ENCODE measurements around the gene SNX4. TPM values are rescaled to one million over a fixed set of nuclear protein-coding genes. Genes with fewer than 3 reads are reported as not detected.

SNX4 gene
- total RNA-seq, 4 donors from 2014 or later = 31.3 to 53.5 (median 38.8) TPM

DNA sequence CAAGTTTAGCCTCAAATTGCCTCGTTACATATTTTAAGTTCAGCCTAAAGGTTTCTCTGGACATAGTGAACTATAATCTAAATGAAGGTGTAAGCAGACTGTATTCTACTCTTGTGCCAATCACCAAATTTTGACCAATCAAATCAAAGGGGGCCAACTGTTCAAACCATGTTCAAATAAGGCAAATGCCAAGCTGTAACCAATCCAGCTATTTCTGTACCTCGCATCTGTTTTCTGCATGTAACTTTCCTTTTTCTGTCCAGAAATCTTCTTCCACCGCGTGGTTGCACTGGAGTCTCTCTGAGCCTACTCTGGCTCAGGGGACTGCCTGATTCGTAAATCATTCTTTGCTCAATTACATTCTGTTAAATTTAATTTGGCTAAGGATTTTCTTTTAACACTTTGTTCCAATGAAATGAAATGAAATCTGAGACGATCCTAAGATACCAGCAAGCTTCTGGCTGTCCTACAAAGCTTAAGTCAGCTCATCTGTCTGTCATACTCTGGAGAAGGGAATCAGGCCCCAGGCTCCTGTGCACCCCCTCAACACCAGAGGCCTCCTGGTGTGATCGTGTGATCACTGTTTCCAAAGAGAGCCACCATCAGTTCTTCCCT, 91.7 kb downstream of the SNX4 start:
- no peaks in the 10 kb centered on the region for H3K27me3 ChIP-seq
- H3K9me3 ChIP-seq = no peaks in the 10 kb centered on the region
- in situ Hi-C loops (cut with MboI; ENCODE audit: low sequenced_read_pairs in 4 of 4) (loop anchor here in 1 of 4 donors (5.0 kb wide), 1 partner anchor 436 kb away; no protein-coding TSS in a partner anchor), intact Hi-C loops (cut with DNase I; ENCODE audit: low total_unique reads) (no loop called here)
- TF ChIP-seq, protein P1, sequence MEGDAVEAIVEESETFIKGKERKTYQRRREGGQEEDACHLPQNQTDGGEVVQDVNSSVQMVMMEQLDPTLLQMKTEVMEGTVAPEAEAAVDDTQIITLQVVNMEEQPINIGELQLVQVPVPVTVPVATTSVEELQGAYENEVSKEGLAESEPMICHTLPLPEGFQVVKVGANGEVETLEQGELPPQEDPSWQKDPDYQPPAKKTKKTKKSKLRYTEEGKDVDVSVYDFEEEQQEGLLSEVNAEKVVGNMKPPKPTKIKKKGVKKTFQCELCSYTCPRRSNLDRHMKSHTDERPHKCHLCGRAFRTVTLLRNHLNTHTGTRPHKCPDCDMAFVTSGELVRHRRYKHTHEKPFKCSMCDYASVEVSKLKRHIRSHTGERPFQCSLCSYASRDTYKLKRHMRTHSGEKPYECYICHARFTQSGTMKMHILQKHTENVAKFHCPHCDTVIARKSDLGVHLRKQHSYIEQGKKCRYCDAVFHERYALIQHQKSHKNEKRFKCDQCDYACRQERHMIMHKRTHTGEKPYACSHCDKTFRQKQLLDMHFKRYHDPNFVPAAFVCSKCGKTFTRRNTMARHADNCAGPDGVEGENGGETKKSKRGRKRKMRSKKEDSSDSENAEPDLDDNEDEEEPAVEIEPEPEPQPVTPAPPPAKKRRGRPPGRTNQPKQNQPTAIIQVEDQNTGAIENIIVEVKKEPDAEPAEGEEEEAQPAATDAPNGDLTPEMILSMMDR (IDR thresholded peaks at IDR 0.05 in 4 of 5, conservative IDR thresholded peaks at IDR 0.05 in 1 of 5) = no peak
- no peak for TF ChIP-seq POLR2A (IDR thresholded peaks at IDR 0.05)
- ATAC-seq (no peak), DNase-seq (no peak)
- no peak overlapping the region for H3K4me3 ChIP-seq
- H3K36me3 ChIP-seq = no peaks in the 10 kb centered on the region
- no peaks in the 10 kb centered on the region for H3K4me1 ChIP-seq
- no peak overlapping the region for H3K27ac ChIP-seq

DNA sequence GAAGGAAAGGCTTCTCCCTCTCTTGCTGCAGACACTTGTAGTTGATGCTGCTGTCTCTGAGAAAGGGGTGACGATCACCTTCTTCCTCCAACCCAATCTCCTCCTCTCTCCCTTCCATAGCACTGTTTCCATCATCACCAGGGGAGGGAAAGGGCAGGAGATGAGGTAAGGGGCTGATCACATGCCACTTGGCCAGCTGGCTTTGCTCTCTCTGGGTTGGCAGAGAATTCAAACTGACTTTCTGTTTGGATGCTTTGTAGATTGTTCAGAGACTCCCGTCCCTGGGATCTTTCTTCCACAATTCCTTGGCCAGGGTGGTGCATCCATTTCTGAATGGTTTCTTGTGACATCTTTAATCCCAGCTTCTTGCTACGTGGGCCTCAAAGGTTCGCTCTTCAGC, 101.7 kb downstream of the SNX4 start:
- H3K4me1 ChIP-seq = no peaks in the 10 kb centered on the region
- intact Hi-C loops (cut with DNase I; ENCODE audit: low total_unique reads) = no loop called here

DNA sequence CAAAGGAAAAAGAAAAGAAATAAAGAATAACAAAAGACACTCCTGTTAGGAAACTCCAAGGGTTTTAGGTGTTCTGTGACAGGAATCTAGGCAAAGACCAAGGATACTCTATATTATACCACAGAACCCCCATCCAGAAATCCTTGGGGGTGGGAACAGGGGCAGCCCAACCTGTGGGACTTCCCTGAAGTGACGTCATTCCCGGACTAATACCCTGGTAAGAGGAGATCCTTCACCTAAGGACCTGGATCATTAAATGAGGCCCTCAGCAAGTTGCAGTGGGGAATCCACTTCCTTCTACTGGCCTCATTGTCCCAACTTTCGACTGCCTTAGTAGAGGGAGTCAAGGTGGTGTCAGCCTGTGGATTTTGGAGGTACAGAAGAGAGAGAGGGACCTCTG, 103.8 kb downstream of the SNX4 start:
- in situ Hi-C loops (cut with MboI; ENCODE audit: low sequenced_read_pairs in 4 of 4) = no loop called here
- DNase-seq = no peak
- Histone ChIP-seq H3K27ac (no peak overlapping the region), H3K4me1 (no peaks in the 10 kb centered on the region), H3K36me3 (no peaks in the 10 kb centered on the region), H3K27me3 (no peaks in the 10 kb centered on the region), H3K9me3 (no peaks in the 10 kb centered on the region), H3K4me3 (no peak overlapping the region)
- no peak for ATAC-seq
- TF ChIP-seq, protein P1 (IDR thresholded peaks at IDR 0.05 in 4 of 5, conservative IDR thresholded peaks at IDR 0.05 in 1 of 5) = no peak
- no peak for TF ChIP-seq POLR2A (IDR thresholded peaks at IDR 0.05)
- intact Hi-C loops (cut with DNase I; ENCODE audit: low total_unique reads) = no loop called here

More for the DNA sequence above, 101.7 kb downstream of the SNX4 start:
- Histone ChIP-seq H3K27ac (no peak overlapping the region), H3K36me3 (no peaks in the 10 kb centered on the region), H3K27me3 (no peaks in the 10 kb centered on the region), H3K4me3 (no peak overlapping the region), H3K9me3 (no peaks in the 10 kb centered on the region)
- TF ChIP-seq POLR2A (IDR thresholded peaks at IDR 0.05) = no peak
- DNase-seq (no peak), ATAC-seq (no peak)
- in situ Hi-C loops (cut with MboI; ENCODE audit: low sequenced_read_pairs in 4 of 4) = no loop called here

DNA sequence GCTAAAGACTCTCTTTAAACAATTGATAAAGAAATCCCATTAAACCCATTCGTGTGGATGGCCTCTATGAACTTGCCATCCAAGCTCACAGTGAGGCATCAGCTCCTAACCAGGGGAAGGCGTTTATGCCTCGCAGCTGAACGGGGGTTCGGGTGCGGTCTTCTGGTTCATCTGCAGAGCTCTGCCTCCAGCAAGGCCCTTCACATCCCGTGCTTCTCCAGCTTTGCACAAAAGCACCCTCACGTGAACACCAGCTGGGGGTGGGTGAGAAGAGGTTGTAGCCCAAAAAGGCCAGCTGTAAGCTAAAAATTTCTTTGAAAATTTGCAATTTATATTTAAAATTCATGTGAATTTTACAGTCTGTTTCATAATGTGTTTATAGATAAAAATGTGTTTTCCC, 105.3 kb downstream of the SNX4 start:
- Histone ChIP-seq H3K27ac (no peak overlapping the region), H3K4me1 (no peaks in the 10 kb centered on the region), H3K27me3 (no peaks in the 10 kb centered on the region), H3K36me3 (no peaks in the 10 kb centered on the region), H3K4me3 (no peak overlapping the region), H3K9me3 (no peaks in the 10 kb centered on the region)
- no peak for TF ChIP-seq POLR2A (IDR thresholded peaks at IDR 0.05)
- TF ChIP-seq, protein P1 (IDR thresholded peaks at IDR 0.05 in 4 of 5, conservative IDR thresholded peaks at IDR 0.05 in 1 of 5) = no peak
- ATAC-seq (no peak), DNase-seq (no peak)
- in situ Hi-C loops (cut with MboI; ENCODE audit: low sequenced_read_pairs in 4 of 4) (no loop called here), intact Hi-C loops (cut with DNase I; ENCODE audit: low total_unique reads) (no loop called here)

DNA sequence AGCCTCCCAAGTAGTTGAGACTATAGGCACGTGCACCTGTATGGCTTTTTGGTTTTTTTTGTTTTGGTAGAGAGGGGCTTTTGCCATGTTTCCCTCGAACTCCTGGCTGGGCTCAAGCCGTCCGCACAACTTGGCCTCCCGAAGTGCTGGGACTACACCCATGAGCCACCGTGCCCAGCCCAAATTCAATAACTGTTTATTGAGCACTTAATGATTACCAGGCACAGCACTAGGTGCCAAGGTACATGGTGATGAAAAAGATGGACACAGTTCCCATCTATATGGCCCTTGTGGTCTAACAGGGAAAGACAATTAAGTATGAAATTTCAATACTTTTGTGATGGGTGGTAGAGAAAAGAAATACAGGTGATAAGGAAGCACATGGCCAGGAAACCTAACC, 109.1 kb downstream of the SNX4 start:
- in situ Hi-C loops (cut with MboI; ENCODE audit: low sequenced_read_pairs in 4 of 4) = no loop called here
- H3K4me1 ChIP-seq = no peaks in the 10 kb centered on the region
- no peaks in the 10 kb centered on the region for H3K27me3 ChIP-seq
- intact Hi-C loops (cut with DNase I; ENCODE audit: low total_unique reads) = no loop called here
- ATAC-seq (no peak), DNase-seq (no peak)
- no peak overlapping the region for H3K4me3 ChIP-seq
- H3K27ac ChIP-seq = no peak overlapping the region
- no peak for TF ChIP-seq POLR2A (IDR thresholded peaks at IDR 0.05)
- TF ChIP-seq, protein P1 (IDR thresholded peaks at IDR 0.05 in 4 of 5, conservative IDR thresholded peaks at IDR 0.05 in 1 of 5) = no peak
- no peaks in the 10 kb centered on the region for H3K9me3 ChIP-seq
- no peaks in the 10 kb centered on the region for H3K36me3 ChIP-seq

Measured in gastrocnemius medialis (tissue), 4 donors.